ENCODE results near the gene SLC13A4. TPM values are rescaled to one million over a fixed set of nuclear protein-coding genes. Genes with fewer than 3 reads are reported as not detected.
"Not testable (repeated sequence)": the region's sequence is repeated elsewhere in the genome, so short reads cannot be mapped to it uniquely, and the experiment has no call there.

Gene SLC13A4
- total RNA-seq (not detected), total RNA-seq (0 reads per million in 2 donors)

DNA sequence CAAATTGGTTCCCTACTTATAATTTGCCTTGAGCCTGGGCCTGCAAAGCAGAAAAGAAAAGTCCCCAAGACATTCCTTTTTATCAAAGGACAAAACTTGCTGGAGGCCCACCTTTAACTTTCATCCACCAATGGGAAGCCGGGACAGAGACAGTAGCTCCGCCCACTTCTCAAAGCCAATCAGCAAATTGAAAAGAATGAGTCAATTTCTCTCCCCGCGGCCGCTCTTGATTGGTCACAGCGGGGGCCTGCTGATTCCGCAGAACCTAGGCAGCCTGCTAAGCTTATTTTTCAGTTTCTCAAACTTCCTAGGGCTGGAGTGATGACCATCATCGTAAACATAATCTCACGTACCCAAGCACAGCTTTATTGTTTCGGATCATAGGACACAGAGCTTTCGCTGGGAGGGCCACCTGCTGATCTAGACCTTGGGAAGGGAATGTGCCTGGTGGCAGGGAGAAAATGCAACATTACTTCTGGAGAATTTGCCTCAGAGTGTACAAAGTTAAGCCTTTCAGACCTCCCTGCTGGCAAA lies at the start of gene SLC13A4:
Gene SLC13A4, minus strand, starts transcription at position 51 of the 534 bp plus-strand sequence. CDS start 690 bp downstream, outside the sequence.
- no peak within 1 kb of the TSS for H3K27ac Mint-ChIP-seq
- peaks cover 2% of the 10 kb centered on the region for H3K4me1 Mint-ChIP-seq
- no peak for DNase-seq
- H3K27me3 Mint-ChIP-seq, result peaks cover 32% of the 10 kb centered on the region
- no peak within 1 kb of the TSS for H3K4me3 Mint-ChIP-seq
- no peak for ATAC-seq
- H3K9me3 ChIP-seq (ENCODE audit: control insufficient read depth, low read length, poor library complexity, severe bottlenecking), result no peaks in the 10 kb centered on the region
- no peaks in the 10 kb centered on the region for H3K36me3 Mint-ChIP-seq (ENCODE audit: low read depth)

- not testable (repeated sequence) for H3K27ac Mint-ChIP-seq; H3K4me3 Mint-ChIP-seq; ATAC-seq; H3K36me3 Mint-ChIP-seq (ENCODE audit: low read depth); H3K27me3 Mint-ChIP-seq; H3K9me3 ChIP-seq (ENCODE audit: control insufficient read depth, low read length, poor library complexity, severe bottlenecking); H3K4me1 Mint-ChIP-seq; DNase-seq
Measured at GRCh38 chr7:135775915-135776314, 47.9 kb upstream of the SLC13A4 start.

DNA sequence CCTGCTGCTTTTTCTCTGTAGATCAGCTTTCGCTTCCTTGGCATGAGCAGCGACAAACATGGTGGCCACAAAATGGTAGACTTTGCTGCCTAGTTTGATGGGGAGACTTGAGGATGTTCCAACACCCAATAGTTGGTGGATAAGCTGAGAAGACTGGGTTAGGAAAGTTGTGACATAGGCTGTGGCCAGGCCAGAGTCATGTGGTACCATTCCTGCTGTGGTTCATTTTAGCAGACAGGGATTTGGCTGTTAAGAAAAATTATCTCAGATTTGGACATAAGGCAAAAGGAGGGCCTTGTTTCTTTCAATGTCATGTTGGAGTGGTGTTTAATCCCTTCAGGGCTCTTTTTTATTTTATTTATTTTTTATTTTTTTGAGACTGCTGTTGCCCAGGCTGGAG lies 47.2 kb upstream of the SLC13A4 start:
- H3K27me3 Mint-ChIP-seq, result peaks cover 7% of the 10 kb centered on the region
- H3K27ac Mint-ChIP-seq, result no peak overlapping the region
- no peak for ATAC-seq
- H3K4me1 Mint-ChIP-seq, result no peaks in the 10 kb centered on the region
- no peak overlapping the region for H3K4me3 Mint-ChIP-seq
- peaks cover 4% of the 10 kb centered on the region for H3K36me3 Mint-ChIP-seq (ENCODE audit: low read depth)
- DNase-seq, result no peak
- no peaks in the 10 kb centered on the region for H3K9me3 ChIP-seq (ENCODE audit: control insufficient read depth, low read length, poor library complexity, severe bottlenecking)

GRCh38 chr7:135774284-135774683 lies 46.3 kb upstream of the SLC13A4 start:
- Mint-ChIP-seq H3K4me3 (no peak overlapping the region), H3K4me1 (no peaks in the 10 kb centered on the region), H3K36me3 (ENCODE audit: low read depth) (peaks cover 4% of the 10 kb centered on the region), H3K27ac (no peak overlapping the region), H3K27me3 (peaks cover 16% of the 10 kb centered on the region)
- no peak for ATAC-seq
- no peaks in the 10 kb centered on the region for H3K9me3 ChIP-seq (ENCODE audit: control insufficient read depth, low read length, poor library complexity, severe bottlenecking)
- DNase-seq, result no peak

DNA sequence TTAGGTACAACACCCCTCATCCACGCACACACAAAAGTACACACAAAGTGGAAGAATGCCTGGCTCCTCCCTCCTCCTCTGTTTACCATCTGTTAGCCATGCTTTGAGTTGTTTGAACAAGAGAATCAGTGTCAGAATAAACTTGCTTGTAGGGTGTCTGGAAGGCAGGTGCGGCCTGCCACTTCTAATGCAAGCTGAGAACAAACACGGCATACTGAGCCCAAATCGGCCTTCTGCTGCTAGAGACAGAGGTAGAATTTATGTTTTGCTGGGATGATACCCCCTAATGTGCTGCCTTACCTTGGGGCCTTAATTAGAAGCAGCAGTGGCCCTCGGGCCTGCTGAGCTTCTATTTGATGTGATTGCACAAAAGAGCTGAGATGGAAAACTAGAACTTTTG lies 45.5 kb upstream of the SLC13A4 start:
- Mint-ChIP-seq H3K36me3 (ENCODE audit: low read depth) (peaks cover 4% of the 10 kb centered on the region), H3K27ac (no peak overlapping the region), H3K27me3 (peaks cover 24% of the 10 kb centered on the region), H3K4me1 (no peaks in the 10 kb centered on the region), H3K4me3 (no peak overlapping the region)
- H3K9me3 ChIP-seq (ENCODE audit: control insufficient read depth, low read length, poor library complexity, severe bottlenecking), result no peaks in the 10 kb centered on the region
- DNase-seq, result no peak
- ATAC-seq, result no peak

DNA sequence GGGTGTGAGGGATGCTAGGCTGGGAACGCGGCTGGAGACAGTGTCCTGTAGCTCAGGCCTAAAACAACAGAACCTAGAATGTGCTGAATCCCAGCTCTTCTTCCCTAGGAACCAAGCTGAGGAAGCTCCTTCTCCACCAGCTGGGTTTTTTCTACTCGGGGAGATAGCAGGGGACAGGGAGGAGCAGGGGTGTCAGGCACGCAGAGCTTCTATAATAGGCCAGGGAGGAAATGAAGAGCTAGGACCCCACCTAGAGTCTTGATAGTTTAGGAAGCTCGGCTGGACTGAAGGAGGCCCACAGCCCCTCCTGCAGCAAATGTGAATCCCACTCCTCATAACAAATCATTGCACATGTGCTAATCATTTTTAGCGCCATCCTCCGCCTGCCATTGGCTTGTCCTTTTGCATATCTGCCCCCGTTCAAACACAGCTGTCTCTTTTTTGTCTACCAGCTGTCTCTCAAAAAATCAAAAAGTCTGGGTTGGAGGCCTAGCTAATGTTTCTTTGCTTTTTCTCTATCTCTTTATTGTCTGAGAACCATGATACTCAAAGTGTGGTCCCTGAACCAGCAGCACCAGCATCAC lies 44.7 kb upstream of the SLC13A4 start:
- Mint-ChIP-seq H3K36me3 (ENCODE audit: low read depth) (peaks cover 4% of the 10 kb centered on the region), H3K4me3 (no peak overlapping the region), H3K27me3 (peaks cover 24% of the 10 kb centered on the region), H3K4me1 (no peaks in the 10 kb centered on the region), H3K27ac (no peak overlapping the region)
- ATAC-seq, result no peak
- H3K9me3 ChIP-seq (ENCODE audit: control insufficient read depth, low read length, poor library complexity, severe bottlenecking), result no peaks in the 10 kb centered on the region
- DNase-seq, result no peak

DNA sequence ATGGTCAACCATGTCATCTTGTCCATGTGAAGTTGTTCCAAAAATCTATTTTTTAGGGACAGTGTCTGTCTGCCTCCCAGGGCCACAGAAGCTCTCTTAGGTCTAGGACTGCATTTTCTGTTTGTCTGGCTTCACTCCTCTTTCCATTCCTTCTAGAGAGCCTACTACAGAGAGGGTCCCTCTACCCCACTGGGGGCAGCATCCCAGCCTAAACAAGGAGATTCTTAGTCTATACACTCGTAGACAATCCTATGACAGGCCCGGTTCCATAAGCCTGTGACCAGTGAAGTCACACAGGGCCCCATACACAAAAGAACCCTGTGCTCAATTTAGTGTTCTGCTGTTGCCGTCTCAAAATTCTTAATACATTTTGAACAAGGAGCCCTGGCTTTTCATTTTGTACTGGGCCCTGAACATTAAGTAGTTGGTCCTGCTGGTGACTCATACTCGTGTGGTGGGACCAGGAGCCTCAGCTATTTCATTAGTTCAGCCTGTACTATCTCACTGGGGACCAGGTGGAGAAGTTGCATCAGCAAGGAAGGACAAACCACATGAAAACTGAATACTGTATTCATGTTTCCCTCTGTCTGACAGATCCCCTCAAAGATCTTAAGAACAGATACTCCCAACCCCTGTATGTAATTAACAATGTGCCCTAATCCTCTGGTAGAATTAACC lies 44.1 kb upstream of the SLC13A4 start:
- ATAC-seq (no peak), DNase-seq (no peak)
- Mint-ChIP-seq H3K4me3 (peak overlapping the region; percentile 33), H3K27me3 (peaks cover 30% of the 10 kb centered on the region), H3K36me3 (ENCODE audit: low read depth) (peaks cover 3% of the 10 kb centered on the region), H3K27ac (no peak overlapping the region), H3K4me1 (no peaks in the 10 kb centered on the region)
- no peaks in the 10 kb centered on the region for H3K9me3 ChIP-seq (ENCODE audit: control insufficient read depth, low read length, poor library complexity, severe bottlenecking)

- ATAC-seq (no peak), DNase-seq (no peak)
- no peaks in the 10 kb centered on the region for H3K36me3 Mint-ChIP-seq (ENCODE audit: low read depth)
- H3K9me3 ChIP-seq (ENCODE audit: control insufficient read depth, low read length, poor library complexity, severe bottlenecking), result no peaks in the 10 kb centered on the region
- H3K4me1 Mint-ChIP-seq, result no peaks in the 10 kb centered on the region
- no peak overlapping the region for H3K27ac Mint-ChIP-seq
- no peak overlapping the region for H3K4me3 Mint-ChIP-seq
- H3K27me3 Mint-ChIP-seq, result peaks cover 41% of the 10 kb centered on the region
Measured at GRCh38 chr7:135771051-135771450, 43.1 kb upstream of the SLC13A4 start.

GRCh38 chr7:135770139-135770710 lies 42.2 kb upstream of the SLC13A4 start:
- no peak for DNase-seq
- no peak for ATAC-seq
- no peak overlapping the region for H3K27ac Mint-ChIP-seq
- no peaks in the 10 kb centered on the region for H3K36me3 Mint-ChIP-seq (ENCODE audit: low read depth)
- no peak overlapping the region for H3K4me3 Mint-ChIP-seq
- H3K4me1 Mint-ChIP-seq, result no peaks in the 10 kb centered on the region
- no peaks in the 10 kb centered on the region for H3K9me3 ChIP-seq (ENCODE audit: control insufficient read depth, low read length, poor library complexity, severe bottlenecking)
- peaks cover 41% of the 10 kb centered on the region for H3K27me3 Mint-ChIP-seq

GRCh38 chr7:135769005-135769802 lies 41.2 kb upstream of the SLC13A4 start:
- no peak overlapping the region for H3K27ac Mint-ChIP-seq
- no peaks in the 10 kb centered on the region for H3K36me3 Mint-ChIP-seq (ENCODE audit: low read depth)

DNA sequence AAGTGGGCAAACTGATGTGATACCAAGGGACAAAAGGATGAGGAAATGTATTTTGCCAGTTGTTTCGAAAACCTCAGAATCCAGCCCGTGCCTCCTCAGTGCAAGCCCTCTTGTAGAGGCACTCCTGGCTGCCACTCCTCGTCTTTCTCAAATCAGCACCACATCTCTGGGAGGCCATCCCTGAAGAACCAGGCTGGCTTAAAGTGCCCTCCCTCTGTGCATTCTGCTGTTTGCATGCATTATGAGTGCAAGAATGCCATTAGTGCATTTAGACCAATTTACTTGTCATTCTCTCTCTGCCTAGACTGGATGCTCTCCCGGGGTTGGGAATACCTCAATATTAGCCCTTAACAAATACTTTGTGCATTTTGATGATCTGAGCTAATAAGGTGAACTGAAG lies 40.5 kb upstream of the SLC13A4 start:
- Mint-ChIP-seq H3K4me3 (no peak overlapping the region), H3K4me1 (no peaks in the 10 kb centered on the region), H3K27me3 (peaks cover 39% of the 10 kb centered on the region), H3K36me3 (ENCODE audit: low read depth) (peaks cover 2% of the 10 kb centered on the region), H3K27ac (no peak overlapping the region)
- ATAC-seq, result no peak
- DNase-seq, result no peak
- H3K9me3 ChIP-seq (ENCODE audit: control insufficient read depth, low read length, poor library complexity, severe bottlenecking), result no peaks in the 10 kb centered on the region

More at GRCh38 chr7:135769005-135769802, 41.2 kb upstream of the SLC13A4 start:
- DNase-seq (no peak), ATAC-seq (no peak)
- Mint-ChIP-seq H3K27me3 (peaks cover 34% of the 10 kb centered on the region), H3K4me1 (no peaks in the 10 kb centered on the region), H3K4me3 (no peak overlapping the region)
- no peaks in the 10 kb centered on the region for H3K9me3 ChIP-seq (ENCODE audit: control insufficient read depth, low read length, poor library complexity, severe bottlenecking)

GRCh38 chr7:135768064-135768463 lies 40.1 kb upstream of the SLC13A4 start:
- H3K9me3 ChIP-seq (ENCODE audit: control insufficient read depth, low read length, poor library complexity, severe bottlenecking), result no peaks in the 10 kb centered on the region
- no peak overlapping the region for H3K4me3 Mint-ChIP-seq
- H3K36me3 Mint-ChIP-seq (ENCODE audit: low read depth), result peaks cover 2% of the 10 kb centered on the region
- peaks cover 43% of the 10 kb centered on the region for H3K27me3 Mint-ChIP-seq
- ATAC-seq (no peak), DNase-seq (no peak)
- H3K27ac Mint-ChIP-seq, result no peak overlapping the region
- no peaks in the 10 kb centered on the region for H3K4me1 Mint-ChIP-seq

GRCh38 chr7:135763261-135763660 lies 35.3 kb upstream of the SLC13A4 start:
- peaks cover 50% of the 10 kb centered on the region for H3K27me3 Mint-ChIP-seq
- no peaks in the 10 kb centered on the region for H3K9me3 ChIP-seq (ENCODE audit: control insufficient read depth, low read length, poor library complexity, severe bottlenecking)
- H3K27ac Mint-ChIP-seq, result no peak overlapping the region

More at GRCh38 chr7:135763261-135763660, 35.3 kb upstream of the SLC13A4 start:
- ATAC-seq, result no peak
- DNase-seq, result no peak
- no peaks in the 10 kb centered on the region for H3K4me1 Mint-ChIP-seq
- no peak overlapping the region for H3K4me3 Mint-ChIP-seq
- H3K36me3 Mint-ChIP-seq (ENCODE audit: low read depth), result peaks cover 2% of the 10 kb centered on the region
